HG03095 (cell line): ENCODE results near the gene SLC14A1.

Source experiments
- ATAC-seq: cut with Tn5 transposase; IDR thresholded peaks from one replicate; pipeline ENCODE4 v1.9.1; 2021; ENCODE audit warnings: moderate library complexity; ENCODE audit not compliant: unreplicated experiment

SLC14A1 gene

DNA sequence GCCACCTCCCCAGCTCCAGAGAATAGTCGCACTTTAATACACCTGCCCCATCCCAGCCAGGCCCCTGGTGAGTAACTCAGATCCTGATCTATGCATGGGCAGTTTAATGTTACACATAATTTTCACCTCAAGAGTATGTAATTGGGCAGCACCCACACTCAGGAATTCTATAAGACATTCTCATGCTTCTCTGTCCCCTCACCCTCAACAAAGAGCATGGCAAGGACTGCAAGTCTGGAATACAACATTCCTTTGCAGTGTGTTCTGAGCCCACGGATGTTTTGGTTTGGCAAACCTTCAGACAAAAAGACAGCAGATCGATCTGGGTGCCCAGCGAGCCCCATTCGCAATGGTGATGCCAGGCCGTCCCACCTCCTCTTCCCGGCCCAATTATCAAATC is 4.9 kb upstream of the SLC14A1 start:
- no peak for ATAC-seq

DNA sequence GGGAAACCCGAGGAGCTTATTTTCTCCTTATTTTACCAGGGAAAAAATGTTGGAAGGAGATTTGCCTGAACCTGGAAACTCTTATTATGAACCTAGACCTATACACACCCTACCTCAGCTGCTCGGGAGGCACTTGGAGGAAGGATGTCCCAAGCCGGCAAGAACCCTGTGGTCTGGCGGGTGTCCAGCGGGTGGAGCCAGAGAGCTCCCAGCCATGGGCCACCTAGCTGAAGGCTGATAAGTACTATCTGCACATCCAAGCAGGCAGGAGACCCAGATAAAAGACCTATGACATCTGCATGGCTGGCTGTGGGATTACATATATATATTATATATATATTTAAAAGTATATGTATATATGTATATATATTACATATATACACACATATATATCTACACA is 1.1 kb upstream of the SLC14A1 start:
- peak; percentile 96 for ATAC-seq

DNA sequence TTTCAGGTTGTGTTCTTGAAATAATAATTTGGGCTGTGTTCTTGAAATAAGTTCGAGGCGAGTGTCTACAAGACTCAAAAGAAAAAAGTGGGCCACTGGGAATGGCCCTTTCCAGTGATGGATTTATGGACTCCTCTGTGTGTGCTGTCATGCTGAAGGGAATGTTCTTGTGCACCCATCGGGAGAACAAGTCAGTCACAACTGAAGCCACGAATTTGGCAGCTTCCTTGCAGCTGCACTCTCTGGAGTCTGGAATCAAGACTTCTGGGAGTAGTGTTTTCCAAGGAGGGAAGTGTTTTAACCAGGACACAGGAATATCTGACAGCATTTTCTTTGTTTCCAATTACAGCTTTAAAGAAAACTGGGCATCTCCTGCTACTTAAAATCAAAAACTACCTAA is 620 bp downstream of the SLC14A1 start:
- ATAC-seq, result no peak

DNA sequence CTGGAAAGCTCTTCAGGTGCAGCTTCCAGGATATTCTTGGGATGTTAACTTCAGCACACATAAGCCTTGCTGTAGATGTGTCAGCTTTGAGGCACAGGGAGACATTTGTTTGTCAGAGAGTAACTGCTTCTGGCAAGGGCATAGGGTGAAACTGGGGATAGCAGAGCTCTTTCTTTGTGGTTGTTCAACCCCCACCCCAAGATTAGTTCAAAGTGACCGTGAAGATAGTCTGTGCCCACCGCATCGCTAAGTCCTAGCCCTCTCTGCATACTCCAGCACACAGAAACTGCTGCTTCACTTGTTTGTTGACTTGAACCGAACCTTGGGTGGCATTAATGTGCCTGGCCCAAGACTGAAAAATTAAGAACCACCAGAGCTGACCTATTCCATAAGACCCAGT is 1.4 kb downstream of the SLC14A1 start:
- no peak for ATAC-seq

DNA sequence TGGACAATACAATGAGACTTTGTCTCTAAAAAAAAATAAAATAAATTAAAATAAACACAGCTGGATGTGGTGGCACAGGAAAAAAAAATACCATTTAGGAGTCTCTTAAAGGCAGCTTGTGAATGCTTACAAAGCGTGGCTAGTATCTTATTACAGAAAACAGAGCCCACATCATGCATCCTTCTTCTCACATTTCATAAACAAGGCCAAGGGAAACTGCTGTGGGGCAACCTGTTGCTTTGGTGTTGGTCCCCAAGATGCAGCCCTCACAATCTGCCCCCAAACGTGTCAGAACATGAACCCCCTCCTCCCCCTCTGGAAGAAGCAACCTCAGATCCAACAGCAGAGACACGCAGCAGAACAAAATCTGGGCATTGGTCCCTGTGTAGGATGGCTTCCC is 2.6 kb downstream of the SLC14A1 start:
- ATAC-seq, result no peak

DNA sequence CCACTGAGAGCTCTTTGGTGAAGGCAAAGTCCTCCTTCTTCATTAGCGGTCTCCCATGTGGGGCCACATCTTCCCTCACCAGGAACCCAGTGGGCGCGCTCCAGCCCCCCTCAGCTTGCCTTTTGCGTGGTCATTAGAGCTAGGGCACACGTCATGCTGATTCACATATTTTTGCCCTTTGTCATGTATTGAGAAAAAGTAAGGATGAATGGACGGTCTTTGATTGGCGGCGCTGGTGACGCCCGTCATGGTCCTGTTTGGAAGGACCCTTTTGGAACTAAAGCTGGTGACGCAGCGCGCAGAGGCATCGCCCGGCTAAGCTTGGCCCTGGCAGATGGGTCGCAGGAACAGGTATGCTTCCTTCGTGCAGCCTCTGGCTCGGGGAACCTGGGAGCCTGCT is 3.1 kb downstream of the SLC14A1 start:
- ATAC-seq, result no peak

DNA sequence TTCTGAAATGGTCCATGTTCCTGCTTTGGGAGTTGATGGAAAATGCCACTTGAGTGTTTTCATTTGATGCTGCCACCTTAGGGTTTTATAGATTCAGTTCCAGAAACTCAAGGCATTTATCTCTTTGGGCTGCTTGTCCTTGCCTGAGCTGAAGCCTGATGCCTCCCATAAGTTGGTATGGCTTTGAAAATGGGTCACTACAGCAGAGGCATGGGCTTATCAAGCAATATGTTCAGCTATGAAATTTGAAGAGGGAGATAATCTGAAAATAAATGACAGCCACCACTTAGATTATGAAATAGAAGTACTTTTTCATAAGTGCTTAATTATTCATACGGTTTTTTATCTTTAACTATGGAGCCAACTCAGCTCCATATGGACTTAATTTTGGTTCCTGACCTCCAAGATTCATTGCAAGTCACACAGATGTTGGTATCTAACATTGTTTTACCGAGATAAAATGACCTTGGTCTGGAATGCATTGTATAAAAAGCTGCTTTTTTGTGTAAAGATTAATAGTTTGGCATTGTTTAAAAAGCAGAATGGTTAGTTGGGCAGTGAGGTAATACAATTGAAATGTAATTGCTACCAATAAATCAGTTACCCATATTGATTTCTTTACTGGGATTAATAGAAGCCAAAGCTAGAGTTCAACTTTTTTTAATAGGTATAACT is 4.5 kb downstream of the SLC14A1 start:
- ATAC-seq, result no peak

DNA sequence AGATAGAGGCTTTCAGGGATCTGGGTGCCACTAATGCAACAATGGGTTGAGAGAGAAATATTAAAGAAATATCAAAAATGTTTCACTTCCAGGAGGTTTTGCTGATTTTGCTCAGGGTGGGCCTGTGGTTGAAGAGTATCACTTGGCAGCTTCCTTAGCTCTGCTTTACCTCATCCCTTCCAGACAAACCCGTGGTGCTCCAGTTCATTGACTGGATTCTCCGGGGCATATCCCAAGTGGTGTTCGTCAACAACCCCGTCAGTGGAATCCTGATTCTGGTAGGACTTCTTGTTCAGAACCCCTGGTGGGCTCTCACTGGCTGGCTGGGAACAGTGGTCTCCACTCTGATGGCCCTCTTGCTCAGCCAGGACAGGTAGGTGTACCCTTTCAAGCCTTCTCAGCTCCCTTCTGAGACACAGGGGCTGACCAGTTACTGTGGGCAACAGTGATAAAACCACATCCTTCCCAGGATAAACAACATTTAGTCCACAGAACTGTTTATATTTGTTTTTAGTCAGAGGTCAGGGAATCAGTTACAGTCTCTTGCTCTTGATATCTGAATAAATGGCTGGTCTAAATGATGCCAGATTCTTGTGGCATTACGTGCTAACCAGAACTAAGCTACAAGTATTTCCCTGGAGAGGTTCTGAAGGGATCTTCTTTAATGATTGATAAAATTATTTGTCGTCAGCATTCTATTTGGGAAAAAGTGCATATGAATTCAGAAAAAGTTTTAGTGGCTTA is 7.0 kb downstream of the SLC14A1 start:
- ATAC-seq, result no peak

DNA sequence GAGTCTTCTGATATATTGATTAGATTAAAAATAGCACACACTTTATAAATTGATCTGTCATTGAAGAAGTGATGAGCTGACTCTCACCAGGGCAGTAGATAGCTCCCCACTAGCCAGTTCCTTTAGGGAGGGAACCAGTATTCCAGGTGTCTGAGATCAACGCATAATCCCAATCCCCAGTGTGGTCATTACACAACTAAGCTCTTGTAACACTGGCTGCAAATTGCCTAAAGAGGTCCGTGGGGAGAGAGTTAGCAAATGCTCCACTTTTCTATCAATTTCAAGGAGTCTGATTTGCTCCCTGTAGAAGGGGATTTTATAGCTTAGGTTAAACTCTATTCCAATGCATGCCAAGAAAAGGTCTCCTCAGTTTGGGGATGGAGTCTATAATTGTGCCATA is 7.7 kb downstream of the SLC14A1 start:
- no peak for ATAC-seq

DNA sequence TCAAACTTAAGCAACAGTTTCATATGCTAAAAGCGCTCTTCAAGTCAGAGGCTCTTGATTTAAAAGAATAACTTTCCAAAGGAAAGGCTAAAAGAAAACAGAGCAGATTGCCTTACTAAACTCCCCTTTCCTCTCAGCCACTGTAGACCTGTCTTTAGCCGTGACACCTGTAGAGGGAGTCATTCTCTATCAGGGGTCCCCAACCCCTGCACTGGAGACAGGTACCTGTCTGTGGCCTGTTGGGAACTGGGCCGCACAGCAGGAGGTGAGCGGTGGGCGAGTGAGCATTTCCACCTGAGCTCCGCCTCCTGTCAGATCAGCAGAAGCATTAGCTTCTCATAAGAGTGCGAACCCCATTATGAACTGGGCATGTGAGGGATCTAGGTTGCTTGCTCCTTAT is 9.6 kb downstream of the SLC14A1 start:
- ATAC-seq, result no peak

DNA sequence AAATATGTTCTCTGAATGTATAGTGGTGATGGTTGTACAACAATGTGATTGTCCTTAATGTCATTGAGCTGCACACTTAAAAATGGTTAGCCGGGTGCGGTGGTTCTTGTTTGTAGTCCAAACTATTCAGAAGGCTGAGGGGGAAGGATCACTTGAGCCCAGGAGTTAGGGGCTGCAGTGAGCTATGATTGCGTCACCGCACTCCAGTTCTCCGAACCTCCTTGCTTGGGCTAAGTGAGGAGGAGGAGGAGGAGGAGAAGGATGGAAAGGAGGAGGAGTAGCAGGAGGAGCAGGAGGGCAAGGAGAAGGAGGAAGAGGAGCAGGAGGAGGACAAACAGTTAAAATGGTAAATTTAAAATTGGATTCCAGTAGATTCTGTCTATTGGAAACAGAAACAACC is 10.5 kb downstream of the SLC14A1 start:
- no peak for ATAC-seq

DNA sequence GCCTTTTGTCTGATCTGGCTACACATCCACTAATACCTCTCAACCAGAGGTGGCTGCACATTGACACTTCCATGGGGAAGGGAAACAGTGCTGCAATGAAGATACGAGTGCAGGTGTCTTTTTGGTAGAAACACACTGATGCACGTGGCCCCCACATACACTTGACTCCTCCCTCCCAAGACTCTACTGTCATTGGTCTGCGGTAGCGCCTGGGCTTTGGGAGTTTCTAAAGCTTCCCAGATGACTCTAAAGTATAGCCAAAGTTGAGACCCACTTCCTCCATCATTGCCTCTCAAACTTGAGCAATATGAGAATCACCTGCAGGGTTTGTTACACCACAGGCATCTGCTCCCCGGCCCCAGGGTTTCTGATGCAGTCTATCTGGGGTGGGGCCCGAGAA is 11.0 kb downstream of the SLC14A1 start:
- ATAC-seq, result no peak

DNA sequence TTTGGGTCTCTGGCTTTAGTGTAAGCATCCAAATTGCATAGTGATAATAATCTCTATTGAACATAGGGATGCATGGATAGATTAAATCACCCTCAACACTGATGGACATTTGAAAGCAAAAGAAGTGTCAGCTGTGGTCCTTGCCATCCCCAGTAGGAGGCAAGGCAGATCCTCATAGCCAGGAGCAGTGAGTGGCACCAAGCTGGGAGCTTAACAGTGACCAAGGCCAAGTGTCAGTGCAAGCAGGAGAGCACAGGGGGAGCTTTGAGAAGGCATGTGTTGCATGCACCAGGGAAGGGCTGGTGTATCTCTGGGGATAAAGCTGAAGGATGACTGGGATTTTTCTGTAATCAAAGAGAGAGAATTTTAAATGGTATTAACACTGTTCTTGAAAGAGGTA is 14.7 kb downstream of the SLC14A1 start:
- no peak for ATAC-seq

DNA sequence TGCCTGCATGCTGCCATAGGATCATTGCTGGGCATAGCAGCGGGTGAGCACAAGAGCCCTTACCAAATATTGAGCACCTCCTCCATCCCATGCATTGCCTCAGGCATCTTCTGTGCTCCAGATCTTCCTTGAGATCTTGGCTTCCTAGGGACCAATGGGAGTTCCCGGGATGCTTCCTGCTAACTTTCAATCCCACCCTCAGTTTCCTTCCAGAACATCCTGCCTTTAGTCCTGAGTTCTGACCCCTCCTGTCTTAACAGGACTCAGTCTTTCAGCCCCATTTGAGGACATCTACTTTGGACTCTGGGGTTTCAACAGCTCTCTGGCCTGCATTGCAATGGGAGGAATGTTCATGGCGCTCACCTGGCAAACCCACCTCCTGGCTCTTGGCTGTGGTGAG is 15.3 kb downstream of the SLC14A1 start:
- no peak for ATAC-seq

DNA sequence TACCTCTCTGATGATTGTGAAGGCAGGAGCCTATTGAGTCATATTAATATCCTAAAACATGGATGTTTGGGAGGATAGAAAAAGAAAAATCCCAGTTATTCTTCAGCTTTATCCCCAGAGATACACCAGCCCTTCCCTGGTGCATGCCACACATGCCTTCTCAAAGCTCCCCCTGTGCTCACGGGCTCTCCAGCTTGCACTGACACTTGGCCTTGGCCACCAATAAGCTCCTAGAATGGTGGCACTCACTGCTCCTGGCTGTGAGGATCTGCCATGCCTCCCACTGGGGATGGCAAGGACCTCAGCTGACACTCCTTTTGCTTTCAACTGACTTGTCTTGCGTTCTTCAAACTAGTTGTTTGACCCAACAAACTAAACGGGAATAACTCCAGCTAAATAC is 15.9 kb downstream of the SLC14A1 start:
- ATAC-seq, result no peak

DNA sequence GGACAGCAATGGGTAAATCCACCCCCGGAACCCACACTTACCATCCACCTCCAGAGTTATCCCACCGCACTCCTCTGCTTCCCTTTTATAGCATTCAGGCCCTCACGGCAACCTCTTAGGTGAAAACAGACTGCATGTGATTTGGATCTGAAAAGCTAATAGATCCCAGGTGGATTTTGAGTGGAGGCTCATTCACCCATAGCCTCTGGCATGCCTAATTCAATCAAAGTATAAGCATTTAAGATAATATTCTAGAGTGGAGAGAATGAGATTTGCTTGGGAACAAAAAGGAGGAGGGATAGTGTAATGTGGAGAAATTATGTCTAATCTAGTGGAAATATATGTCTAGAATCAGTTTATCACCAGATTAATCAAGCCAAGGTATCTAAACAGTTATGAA is 17.1 kb downstream of the SLC14A1 start:
- no peak for ATAC-seq

DNA sequence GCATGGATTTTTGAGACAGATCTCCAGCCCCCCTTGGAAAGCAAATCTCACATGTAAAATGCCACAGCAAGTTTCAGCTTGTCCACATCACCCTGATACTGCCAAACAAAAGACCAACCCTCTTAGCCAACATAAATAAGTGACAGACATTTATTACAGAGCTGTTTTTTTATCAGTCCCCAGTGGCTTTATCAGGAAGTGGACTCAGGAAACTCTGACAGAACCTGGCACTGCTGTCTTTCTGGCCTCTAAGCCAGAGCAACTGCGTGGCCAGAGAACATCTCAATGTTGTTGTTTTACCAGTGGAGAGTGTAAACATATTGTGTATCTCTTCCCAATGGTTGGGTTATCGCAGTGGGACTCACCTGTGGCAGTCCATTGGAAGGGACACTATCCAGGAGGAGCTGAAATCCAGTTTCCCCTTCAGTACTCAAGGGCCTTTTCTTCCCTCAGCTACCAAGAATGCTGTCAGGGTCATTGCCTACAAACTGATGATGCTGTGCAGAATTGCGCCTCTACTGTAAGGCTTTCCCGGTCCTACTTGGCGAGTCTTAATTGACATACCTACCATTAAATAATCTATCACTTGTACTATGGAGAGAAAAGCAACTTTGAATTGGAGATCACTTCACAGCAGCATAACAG is 22.0 kb downstream of the SLC14A1 start:
- ATAC-seq, result no peak

DNA sequence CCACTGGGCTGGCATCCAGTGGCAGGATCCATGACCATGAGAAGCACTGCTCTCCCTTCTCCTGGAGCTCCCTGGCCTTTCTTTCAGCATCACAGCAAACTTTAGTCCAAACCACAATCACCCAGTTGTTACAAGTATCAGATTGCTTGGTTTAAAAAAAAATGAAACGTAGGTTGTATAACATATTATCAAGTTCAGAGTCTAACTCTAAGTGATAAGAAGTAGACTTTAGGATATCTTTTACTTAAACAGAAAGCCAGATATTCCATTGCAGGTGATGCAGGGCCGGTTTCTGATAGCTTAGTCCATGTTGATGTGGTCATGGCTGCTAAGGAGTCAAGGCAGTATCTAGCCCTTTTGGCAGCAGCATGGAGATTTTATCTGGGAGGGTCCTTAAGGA is 24.5 kb downstream of the SLC14A1 start:
- ATAC-seq, result no peak

DNA sequence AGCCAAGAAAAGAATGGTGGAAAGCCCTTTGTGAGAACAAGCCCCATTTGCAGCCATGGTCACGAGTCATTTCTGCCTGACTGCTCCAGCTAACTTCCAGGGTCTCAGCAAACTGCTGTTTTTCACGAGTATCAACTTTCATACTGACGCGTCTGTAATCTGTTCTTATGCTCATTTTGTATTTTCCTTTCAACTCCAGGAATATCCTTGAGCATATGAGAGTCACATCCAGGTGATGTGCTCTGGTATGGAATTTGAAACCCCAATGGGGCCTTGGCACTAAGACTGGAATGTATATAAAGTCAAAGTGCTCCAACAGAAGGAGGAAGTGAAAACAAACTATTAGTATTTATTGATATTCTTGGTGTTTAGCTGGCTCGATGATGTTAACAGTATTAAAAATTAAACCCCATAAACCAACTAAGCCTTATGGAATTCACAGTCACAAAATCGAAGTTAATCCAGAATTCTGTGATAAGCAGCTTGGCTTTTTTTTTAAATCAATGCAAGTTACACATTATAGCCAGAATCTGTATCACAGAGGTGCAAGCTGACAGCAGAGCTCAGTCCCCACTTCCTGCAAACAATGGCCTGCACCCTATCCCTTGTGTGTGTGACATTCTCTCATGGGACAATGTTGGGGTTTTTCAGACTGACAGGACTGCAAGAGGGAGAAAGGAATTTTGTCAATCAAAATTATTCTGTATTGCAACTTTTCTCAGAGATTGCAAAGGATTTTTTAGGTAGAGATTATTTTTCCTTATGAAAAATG is 26.1 kb downstream of the SLC14A1 start:
- ATAC-seq, result no peak

DNA sequence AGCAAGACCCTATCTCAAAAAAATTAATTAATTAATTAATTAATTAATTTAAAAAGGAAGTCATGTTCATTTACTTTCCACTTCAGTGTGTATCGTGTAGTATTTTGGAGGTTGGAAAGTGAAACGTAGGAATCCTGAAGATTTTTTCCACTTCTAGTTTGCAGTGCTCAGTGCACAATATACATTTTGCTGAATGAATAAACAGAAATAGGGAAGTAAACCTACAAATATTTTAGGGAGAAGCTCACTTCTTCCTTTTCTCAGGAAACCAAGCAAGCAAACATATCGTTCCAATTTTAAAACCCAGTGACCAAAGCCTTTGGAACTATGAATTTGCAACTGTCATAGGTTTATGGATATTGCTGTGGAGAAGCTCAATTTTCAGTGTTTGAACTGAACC is 27.8 kb downstream of the SLC14A1 start:
- no peak for ATAC-seq

DNA sequence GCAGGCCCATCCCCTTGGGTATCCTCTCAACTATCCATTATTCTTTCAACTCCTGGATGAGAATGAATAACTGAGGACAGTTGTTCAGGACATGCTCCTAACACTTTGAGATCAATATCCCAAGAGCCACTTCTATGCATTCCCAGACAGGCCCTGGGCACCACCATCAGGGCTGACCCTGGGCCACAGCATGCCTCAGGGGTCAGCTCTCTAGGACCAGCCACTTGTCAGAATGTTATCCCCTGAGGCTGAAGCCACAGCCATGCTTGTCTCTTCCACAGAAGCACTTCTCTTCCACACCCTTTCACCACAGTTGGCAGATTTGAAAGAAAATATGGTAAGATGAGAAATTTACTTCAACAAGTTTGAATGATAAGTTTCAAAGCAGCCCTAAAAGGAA is 28.7 kb downstream of the SLC14A1 start:
- ATAC-seq, result no peak

DNA sequence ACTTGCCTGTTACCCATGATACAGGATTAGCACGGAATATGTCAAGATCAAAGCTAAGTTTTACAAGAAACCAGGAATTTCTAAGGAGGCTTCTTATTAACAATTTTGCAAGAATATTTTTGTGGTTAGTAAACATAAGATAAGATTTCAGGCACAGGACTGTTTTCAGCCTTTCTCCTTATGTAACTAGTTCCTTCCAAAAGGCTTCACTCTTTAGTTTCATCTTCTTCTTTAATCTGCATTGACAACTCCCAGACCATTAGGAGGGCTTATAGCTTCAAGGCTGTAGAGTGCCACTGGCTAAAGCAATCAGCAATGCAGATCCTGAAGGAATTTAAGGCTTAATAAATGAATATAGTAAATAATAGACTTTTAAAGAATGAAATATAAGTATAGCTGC is 29.3 kb downstream of the SLC14A1 start:
- no peak for ATAC-seq
